IPS-15b (cell line): ENCODE measurements around the gene FASTKD1.
"Not testable (repeated sequence)": the region's sequence is repeated elsewhere in the genome, so short reads cannot be mapped to it uniquely, and the experiment has no call there.

Experiments used
- H3K27me3 ChIP-seq: one replicate; pipeline ENCODE4 v1.6.1; 2013; ENCODE audit warnings: low read length; ENCODE audit not compliant: control insufficient read depth, insufficient read depth
- H3K36me3 ChIP-seq: one replicate; pipeline ENCODE4 v1.6.1; 2013; ENCODE audit warnings: low read length; ENCODE audit not compliant: control insufficient read depth, insufficient read depth
- H3K4me1 ChIP-seq: one replicate; pipeline ENCODE4 v1.6.1; 2013; ENCODE audit warnings: mild to moderate bottlenecking, low read length; ENCODE audit not compliant: control insufficient read depth, insufficient read depth
- H3K4me3 ChIP-seq: one replicate; pipeline ENCODE4 v1.5.1; 2013; ENCODE audit warnings: low read depth, low read length
- H3K9ac ChIP-seq: one replicate; pipeline ENCODE4 v1.6.1; 2013; ENCODE audit warnings: low read depth, mild to moderate bottlenecking, low read length
- H3K9me3 ChIP-seq: one replicate; pipeline ENCODE4 v1.6.1; 2013; ENCODE audit warnings: mild to moderate bottlenecking, low read length; ENCODE audit not compliant: control insufficient read depth, insufficient read depth

The FASTKD1 gene

DNA sequence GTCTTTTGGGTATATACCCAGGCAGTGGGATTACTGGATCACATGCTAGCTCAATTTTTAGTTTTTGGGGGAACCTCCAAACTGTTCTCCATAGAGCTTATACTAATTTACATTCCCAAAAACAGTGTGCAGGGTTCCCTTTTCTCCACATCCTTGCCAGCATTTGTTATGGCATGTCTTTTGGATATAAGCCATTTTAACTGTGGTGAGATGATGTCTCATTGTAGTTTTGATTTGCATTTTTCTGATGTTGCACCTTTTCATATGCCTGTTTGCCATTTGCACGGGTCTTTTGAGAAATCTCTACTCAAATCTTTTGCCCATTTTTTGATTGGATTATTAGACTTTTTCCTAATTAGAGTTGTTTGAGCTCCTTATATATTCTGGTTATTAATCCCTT is 8.0 kb downstream of the FASTKD1 start:
- H3K9ac ChIP-seq = no peak overlapping the region
- no peaks in the 10 kb centered on the region for H3K9me3 ChIP-seq
- H3K36me3 ChIP-seq = no peaks in the 10 kb centered on the region
- no peak overlapping the region for H3K4me3 ChIP-seq
- H3K27me3 ChIP-seq = no peaks in the 10 kb centered on the region
- H3K4me1 ChIP-seq = no peaks in the 10 kb centered on the region

DNA sequence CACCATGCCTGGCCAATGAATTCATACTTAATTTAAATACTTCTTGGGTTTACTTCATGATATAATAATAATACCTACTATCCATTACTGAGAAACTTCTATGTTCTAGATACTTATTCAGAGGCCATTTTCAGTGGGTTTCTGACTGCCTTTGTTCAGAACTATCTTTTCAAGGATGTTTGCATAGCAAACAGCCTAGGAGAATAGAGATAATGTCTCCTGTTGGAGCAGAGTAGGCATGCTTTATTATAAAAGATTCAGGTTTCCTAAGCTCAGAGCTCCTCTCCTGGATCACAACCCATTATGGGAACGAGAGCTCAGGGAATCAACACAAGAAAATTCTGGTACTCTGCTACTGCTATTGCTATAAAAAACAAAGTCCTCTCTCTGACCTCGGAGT is 11.1 kb downstream of the FASTKD1 start:
- Histone ChIP-seq H3K9ac (no peak overlapping the region), H3K36me3 (peaks cover 3% of the 10 kb centered on the region), H3K4me1 (no peaks in the 10 kb centered on the region), H3K27me3 (no peaks in the 10 kb centered on the region), H3K9me3 (no peaks in the 10 kb centered on the region), H3K4me3 (no peak overlapping the region)

DNA sequence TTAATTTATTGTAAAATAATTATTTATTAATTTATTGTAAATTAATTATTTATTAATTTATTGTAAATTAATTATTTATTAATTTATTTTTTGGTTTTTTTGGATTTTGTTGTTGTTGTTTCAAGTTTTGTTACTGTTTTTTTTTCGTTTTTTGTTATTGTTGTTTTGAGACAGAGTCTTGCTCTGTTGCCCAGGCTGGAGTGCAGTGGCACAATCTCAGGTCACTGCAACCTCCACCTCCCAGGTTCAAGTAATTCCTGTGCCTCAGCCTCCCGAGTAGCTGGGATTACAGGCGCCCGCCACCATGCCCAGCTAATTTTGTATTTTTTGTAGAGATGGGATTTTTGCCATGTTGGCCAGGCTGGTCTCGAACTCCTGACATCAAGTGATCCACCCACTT is 11.6 kb downstream of the FASTKD1 start:
- not testable (repeated sequence) for H3K4me3 ChIP-seq, H3K36me3 ChIP-seq, H3K9ac ChIP-seq, H3K4me1 ChIP-seq, H3K9me3 ChIP-seq, H3K27me3 ChIP-seq

DNA sequence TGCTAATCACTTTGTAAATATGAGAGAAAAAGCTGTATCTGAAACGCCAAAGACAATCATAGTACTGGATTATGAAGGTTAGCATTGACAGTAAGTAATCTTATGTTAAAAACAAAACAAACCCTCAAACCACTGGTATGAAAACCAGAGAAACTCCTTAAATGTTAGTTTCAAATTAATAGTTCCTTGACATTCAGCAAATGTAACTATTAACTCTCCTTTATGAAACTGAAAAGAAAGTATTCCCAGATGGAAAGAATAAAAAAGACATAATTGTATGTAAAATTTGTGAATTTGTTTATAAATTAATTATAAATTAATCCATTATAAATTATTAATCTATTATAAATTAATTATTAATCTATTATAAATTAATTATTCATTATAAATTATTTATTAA is 12.3 kb downstream of the FASTKD1 start:
- Histone ChIP-seq H3K9me3 (no peaks in the 10 kb centered on the region), H3K9ac (no peak overlapping the region), H3K27me3 (no peaks in the 10 kb centered on the region), H3K4me3 (no peak overlapping the region), H3K4me1 (no peaks in the 10 kb centered on the region), H3K36me3 (peaks cover 3% of the 10 kb centered on the region)

DNA sequence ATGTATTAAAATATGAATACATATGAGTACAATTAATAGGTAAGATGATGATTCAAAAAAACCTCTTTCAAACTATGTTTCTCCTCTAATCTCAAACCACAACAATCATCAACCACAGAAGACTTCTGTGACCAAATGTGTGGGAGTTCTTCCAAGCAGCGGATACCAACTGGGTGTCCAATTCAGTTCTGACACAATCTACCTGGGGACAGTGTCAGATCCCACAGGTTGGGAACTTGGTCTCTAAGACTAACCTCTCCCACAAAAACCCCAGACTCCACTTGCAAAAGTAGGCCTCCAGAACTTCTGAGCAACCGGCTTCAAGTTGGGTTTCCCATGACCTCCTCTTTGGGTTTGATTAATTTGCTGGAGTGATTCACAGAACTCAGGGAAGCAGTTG is 26.9 kb downstream of the FASTKD1 start:
- Histone ChIP-seq H3K9ac (no peak overlapping the region), H3K36me3 (no peaks in the 10 kb centered on the region), H3K9me3 (no peaks in the 10 kb centered on the region), H3K4me1 (peaks cover 1% of the 10 kb centered on the region), H3K27me3 (no peaks in the 10 kb centered on the region), H3K4me3 (no peak overlapping the region)

DNA sequence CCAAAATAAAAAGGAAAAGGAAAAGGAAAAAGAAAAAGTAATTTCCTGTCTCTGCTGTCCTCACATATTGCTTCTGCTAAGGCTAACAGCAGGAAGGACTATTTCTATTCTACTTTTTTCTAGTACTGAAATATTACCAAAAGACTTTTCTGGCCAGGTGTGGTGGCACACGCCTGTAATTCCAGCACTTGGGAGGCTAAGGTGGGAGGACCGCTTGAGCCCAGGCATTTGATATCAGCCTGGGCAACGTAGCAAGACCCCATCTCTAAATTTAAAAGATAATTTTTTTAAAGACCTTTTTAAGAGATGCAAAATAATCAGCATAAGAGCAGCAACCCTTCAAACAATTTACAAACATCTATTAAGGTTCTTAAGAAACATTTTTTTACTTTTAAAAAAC is 31.2 kb downstream of the FASTKD1 start:
- Histone ChIP-seq H3K4me1 (no peaks in the 10 kb centered on the region), H3K27me3 (no peaks in the 10 kb centered on the region), H3K9me3 (no peaks in the 10 kb centered on the region), H3K4me3 (no peak overlapping the region), H3K9ac (no peak overlapping the region), H3K36me3 (no peaks in the 10 kb centered on the region)

DNA sequence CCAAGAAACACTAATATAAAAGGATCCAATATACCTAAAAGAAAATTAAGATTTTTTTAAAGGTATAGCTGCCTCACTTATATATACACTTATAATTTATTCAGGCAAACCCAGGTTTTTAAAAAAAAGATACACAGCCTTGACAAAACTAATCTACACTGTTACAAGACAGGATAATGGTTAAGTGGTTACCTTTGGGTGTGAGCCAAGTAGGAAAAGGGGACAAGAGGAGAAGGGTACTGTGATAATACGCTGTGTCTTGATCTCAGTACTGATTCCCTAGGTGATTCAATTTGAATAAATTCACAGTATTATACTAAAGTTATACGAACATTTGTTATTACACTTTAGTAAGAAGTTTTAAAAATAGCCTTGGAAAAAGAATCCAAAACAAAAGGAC is 33.5 kb downstream of the FASTKD1 start:
- Histone ChIP-seq H3K4me3 (no peak overlapping the region), H3K9ac (no peak overlapping the region), H3K36me3 (no peaks in the 10 kb centered on the region), H3K9me3 (no peaks in the 10 kb centered on the region), H3K4me1 (no peaks in the 10 kb centered on the region), H3K27me3 (no peaks in the 10 kb centered on the region)

DNA sequence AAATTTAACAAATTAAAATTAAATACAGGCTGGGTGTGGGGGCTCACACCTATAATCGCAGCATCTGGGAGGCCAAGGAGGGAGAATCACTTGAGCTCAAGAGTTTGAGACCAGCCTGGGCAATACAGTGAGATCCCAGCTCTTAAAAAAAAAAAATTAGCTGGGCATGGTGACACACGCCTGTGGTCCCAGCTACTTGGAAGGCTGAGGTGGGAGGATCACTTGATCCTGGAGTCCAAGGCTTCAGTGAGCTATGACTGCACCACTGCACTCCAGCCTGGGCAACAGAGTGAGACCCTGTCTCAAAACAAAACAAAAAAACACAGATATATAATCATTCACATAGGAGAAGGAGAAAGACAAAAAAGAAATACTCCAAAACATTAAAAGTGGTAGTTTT is 34.2 kb downstream of the FASTKD1 start:
- not testable (repeated sequence) for H3K27me3 ChIP-seq, H3K4me1 ChIP-seq, H3K36me3 ChIP-seq, H3K4me3 ChIP-seq, H3K9me3 ChIP-seq, H3K9ac ChIP-seq

DNA sequence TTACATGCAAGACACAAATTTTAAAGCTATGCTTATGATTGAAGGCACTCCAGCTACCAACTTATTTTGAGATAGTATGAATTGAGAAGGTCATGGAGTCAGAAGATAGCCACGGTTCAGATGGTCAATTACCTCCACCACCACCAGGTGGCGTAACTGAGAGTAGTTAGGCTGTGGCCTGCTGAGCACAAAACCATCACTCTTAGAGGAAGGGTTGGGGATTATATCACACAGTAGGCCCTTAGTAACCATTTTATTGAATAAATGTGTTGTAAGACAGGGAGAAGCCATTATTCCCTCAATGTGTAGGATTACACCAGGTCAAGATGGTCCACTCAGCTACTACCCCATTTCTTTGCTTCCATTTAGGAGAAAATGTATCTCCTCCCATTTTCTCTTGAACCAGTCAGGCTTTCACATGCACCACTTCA is 45.4 kb downstream of the FASTKD1 start:
- Histone ChIP-seq H3K9ac (no peak overlapping the region), H3K4me3 (no peak overlapping the region), H3K9me3 (no peaks in the 10 kb centered on the region), H3K36me3 (no peaks in the 10 kb centered on the region), H3K27me3 (no peaks in the 10 kb centered on the region), H3K4me1 (no peaks in the 10 kb centered on the region)

DNA sequence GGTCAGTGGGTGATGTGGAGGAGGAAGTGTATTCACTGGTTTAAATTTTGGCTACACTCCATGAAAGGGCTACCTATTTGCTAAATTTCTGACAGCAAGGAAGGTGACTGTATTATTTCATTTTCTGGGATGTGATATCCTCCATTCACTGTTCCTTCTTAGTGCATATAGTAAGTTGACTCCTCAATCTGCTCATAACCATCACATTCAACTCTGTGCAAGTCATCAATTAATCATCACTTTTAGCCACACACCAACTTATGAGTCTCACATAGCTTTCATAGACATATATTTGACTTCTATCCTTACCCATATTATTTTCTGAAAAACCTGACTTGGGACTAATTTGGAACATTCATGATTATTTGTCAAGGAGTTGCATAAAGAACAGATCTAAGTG is 47.2 kb downstream of the FASTKD1 start:
- no peaks in the 10 kb centered on the region for H3K9me3 ChIP-seq
- no peak overlapping the region for H3K4me3 ChIP-seq
- no peak overlapping the region for H3K9ac ChIP-seq
- H3K36me3 ChIP-seq = no peaks in the 10 kb centered on the region
- no peaks in the 10 kb centered on the region for H3K27me3 ChIP-seq
- no peaks in the 10 kb centered on the region for H3K4me1 ChIP-seq

DNA sequence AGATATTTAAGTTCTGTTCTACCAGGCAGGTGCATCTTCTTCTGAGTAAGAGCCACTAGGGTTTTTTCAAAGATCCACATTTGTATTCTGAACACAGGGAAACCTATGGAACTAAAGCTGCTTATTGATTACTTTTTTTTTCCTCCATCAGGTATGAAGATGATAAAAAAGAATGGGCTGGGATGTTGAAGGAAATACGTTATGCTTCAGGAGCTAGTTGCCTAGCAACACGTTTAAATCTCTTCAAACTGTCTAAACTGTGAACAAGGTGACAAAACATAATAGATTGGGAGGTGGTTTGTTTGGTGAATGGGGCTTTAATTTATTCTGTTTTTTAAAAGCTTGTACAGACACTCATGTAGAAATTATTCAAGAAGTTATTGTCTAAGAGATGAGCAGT is 48.2 kb downstream of the FASTKD1 start:
- no peaks in the 10 kb centered on the region for H3K4me1 ChIP-seq
- no peaks in the 10 kb centered on the region for H3K36me3 ChIP-seq
- no peaks in the 10 kb centered on the region for H3K9me3 ChIP-seq
- H3K27me3 ChIP-seq = no peaks in the 10 kb centered on the region
- no peak overlapping the region for H3K4me3 ChIP-seq
- no peak overlapping the region for H3K9ac ChIP-seq

DNA sequence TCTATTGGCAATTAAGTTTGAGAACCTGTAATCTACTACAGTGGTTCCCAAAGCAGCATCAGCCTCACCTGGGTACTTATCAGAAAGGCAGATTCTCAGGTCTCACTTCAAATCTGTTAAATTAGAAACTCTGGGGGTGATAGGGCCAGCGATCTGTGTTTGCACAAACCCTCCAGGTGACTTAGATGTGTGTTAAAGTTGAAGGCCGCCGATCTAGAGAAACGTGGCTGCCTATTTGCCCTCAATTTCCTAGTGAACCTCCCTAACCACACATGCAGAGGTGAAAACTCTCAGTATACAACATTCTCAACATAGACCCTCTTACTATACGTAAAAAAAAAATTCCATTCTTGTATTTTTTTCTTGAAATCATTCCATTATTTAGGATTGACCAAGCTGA is 50.0 kb downstream of the FASTKD1 start:
- Histone ChIP-seq H3K9me3 (no peaks in the 10 kb centered on the region), H3K4me3 (no peak overlapping the region), H3K36me3 (no peaks in the 10 kb centered on the region), H3K9ac (no peak overlapping the region), H3K4me1 (no peaks in the 10 kb centered on the region), H3K27me3 (no peaks in the 10 kb centered on the region)

DNA sequence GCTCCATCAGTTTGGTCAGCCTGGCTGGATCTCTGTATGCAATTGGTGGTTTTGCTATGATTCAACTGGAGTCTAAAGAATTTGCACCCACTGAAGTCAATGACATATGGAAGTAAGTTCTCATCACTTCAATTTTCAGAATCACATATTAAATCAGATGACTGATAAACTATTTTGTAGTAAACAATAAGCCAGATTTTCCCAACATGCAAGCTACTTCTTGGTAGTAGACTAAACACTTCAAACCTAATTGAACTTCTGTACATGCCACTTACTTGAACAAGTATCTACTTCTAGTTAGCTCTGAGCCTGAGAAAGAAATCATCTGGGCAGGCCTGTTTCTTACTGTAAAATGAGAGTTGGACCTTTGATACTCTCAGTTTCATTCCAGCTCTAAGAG is 52.8 kb downstream of the FASTKD1 start:
- H3K4me1 ChIP-seq = no peaks in the 10 kb centered on the region
- no peak overlapping the region for H3K4me3 ChIP-seq
- no peaks in the 10 kb centered on the region for H3K27me3 ChIP-seq
- no peaks in the 10 kb centered on the region for H3K9me3 ChIP-seq
- H3K36me3 ChIP-seq = no peaks in the 10 kb centered on the region
- no peak overlapping the region for H3K9ac ChIP-seq
